Right renal pelvis (tissue), 4 donors: ENCODE measurements around the gene RNF44. TPM values are rescaled to one million over a fixed set of nuclear protein-coding genes. Genes with fewer than 3 reads are reported as not detected.

Experiments
- DNase-seq, 4 donors: peaks; one replicate each; pipeline ENCODE4 v3.0.0-alpha.2; 2013; ENCODE audit warnings: low read depth in 4 of 4, low spot score in 3 of 4, missing footprints in 1 of 4
- polyA plus RNA-seq, 4 donors: library from polyadenylated mRNA; unstranded; fragments of 120-200 nt; gene quantifications; one replicate each; pipeline ENCODE4 v1.2.1, GENCODE V29; 2013; ENCODE audit not compliant: insufficient read length in 4 of 4

RNF44 gene
- polyA plus RNA-seq, 4 donors: 45.5 to 63.2 (median 51.8) TPM

- DNase-seq: peak; percentile 96 to 98 (median 98)
Observed at GRCh38 chr5:176537554-176538229, 490 bp upstream of the RNF44 start.

- no peak for DNase-seq
Observed at GRCh38 chr5:176536132-176536901, 885 bp downstream of the RNF44 start.

DNA sequence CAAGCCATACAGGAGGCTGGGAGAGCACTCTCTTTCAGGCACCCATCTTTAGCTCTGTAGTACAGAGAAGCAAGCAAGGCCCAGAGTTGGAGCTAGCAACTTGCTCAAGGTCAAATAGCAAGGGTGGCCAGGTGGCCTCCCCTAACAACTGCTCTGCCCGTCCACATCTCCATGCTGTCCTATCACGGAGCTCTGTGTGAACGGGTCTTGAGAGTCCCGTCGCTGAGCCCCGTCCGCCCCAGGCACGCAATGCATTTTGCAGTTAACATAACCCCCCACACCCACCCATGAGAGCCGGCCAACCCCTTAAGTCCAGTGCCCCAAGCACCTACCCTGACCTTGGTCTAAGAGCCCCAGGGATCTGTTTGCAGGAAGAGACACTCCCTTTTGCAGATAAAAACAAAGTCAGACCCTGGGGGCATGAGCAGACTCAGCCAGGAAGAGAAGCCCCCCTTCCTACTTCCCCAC lies 1.5 kb downstream of the RNF44 start:
- no peak for DNase-seq

DNA sequence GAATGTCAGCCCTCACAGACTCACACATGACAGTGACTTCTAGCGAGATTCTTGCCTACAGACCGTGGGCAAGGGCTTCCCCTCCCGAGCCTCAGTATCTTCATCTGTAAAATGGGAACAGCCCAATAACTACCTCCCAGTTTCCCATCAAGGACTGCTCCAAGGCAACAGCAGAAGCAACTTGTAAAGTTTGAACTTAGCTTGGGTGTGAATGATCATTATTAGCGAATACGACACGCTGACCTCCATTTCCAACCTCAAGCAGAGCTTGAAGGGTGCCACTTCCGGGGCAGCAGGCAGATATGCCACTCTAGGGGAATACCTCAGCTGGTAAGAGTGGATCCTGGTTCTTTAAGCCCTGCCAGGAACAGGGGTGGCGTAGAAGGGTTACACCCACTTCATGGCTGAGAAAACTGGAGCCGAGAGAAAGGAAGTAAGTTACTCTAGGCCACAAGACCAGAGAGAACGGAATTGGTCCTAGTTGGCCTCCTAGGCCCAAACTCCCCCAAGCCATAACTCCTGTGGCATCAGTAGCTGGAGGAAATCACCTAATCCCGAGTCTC lies 2.0 kb downstream of the RNF44 start:
- no peak for DNase-seq

DNA sequence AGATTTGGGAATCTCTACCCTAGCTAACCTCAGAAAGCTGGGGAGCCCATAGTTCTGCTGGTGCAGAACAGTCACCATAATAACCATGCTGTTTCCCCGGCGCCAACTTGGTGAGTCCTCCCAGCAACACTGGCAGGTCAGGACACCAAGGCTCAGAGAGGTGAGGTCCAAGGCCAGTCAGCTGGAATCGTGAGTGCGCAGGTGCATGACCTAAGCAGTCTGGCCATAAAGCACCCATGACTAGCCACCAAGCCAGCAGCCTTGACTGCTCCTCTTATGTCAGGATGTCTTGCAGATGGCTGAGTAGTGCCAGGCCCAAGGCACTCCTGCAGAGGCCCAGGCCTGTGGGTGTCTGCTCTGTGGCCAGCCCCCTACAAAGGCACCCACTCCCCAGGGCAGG lies 2.6 kb downstream of the RNF44 start:
- no peak for DNase-seq

DNA sequence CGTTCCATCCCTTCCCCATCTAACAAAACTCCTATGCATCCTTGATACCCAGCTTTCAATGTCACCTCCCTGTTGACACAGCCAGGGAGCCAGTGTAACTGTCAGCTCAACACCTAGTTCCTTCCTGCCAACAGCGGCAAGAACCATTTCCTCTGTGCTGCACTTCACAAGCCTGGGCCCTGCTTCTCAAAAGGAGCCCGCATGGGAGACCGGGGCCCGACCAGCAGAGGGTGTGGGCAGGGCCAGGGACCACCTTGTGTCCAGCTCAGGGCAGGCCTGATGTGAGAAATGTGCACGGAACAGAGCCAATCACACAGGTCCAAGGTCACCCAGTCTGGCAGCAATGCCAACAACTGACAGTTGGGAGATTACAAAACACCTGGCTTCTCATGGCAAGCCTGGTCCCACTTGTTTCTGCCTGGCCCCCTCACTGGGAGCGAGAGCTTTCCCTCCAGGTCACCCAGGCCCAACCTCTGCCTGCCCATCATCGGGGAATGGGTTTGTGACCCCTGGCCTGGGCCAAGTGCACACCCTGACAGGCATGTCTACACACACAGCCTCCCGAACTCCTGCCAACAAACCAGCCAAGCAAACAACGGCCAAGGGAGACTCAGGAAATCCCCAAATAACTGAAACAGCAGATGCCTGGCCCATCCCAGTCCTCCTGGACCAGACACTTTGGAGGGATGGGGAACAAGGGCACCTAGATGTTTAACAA lies 3.1 kb downstream of the RNF44 start:
- no peak for DNase-seq

DNA sequence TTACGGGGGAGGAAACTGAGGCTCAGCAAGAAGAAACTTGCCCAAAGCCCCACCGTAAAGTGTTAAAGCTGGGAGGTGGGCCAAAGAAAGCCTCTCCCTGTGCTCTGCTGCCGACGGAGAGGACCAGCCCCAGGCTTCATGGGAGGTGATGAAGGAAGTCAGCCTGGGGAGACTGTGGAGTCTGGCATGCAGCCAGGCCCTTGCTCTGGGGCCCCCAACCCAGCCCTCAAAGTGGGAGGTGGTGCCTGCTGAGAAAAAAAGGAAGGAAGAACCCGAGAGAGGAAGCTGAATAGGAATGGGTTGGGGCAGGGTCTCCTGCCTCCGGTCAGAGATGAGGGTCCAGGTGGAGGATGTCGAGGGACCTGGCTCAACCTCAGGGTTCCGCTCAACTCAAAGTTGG lies 3.8 kb downstream of the RNF44 start:
- DNase-seq: no peak

- DNase-seq: no peak
Observed at GRCh38 chr5:176532795-176533194, 4.4 kb downstream of the RNF44 start.

DNA sequence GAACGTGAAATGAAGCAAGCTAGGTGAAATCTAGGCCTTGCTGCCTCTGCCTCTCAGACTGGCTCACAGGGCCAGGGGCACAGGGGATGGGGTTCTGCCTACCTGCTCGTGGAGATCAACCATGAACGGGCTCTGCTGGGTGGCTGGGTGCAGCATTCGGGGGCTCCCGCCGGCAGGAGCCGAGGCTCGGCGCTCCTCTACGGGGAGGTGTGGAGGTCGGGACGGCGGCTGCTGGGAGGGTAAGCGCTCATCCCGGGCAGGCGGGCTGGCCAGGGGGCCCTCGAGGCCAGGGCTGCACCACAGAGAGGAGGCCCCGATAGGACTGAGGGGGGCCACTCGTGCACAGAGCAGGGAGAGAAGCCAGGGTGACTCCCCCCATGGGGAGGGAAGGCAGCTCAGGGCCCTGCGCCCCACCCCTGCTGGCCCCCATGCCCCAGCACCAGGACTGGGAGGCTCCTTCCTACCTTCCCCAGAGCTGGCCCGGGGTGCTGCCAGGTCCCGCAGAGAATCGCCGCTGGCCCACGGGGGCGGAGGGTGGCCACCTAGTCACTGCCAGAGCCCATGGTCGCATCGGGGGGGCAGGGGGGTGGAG lies 5.2 kb downstream of the RNF44 start:
- DNase-seq: no peak

GRCh38 chr5:176530983-176531901 lies 6.0 kb downstream of the RNF44 start:
- no peak for DNase-seq

GRCh38 chr5:176530393-176530982 lies 6.7 kb downstream of the RNF44 start:
- no peak for DNase-seq

- DNase-seq: no peak
Observed at GRCh38 chr5:176529741-176530141, 7.5 kb downstream of the RNF44 start.

- no peak for DNase-seq
Observed at GRCh38 chr5:176529116-176529740, 8.0 kb downstream of the RNF44 start.

GRCh38 chr5:176528761-176529115 lies 8.5 kb downstream of the RNF44 start:
- no peak for DNase-seq

- no peak for DNase-seq
Observed at GRCh38 chr5:176528301-176528700, 8.9 kb downstream of the RNF44 start.

DNA sequence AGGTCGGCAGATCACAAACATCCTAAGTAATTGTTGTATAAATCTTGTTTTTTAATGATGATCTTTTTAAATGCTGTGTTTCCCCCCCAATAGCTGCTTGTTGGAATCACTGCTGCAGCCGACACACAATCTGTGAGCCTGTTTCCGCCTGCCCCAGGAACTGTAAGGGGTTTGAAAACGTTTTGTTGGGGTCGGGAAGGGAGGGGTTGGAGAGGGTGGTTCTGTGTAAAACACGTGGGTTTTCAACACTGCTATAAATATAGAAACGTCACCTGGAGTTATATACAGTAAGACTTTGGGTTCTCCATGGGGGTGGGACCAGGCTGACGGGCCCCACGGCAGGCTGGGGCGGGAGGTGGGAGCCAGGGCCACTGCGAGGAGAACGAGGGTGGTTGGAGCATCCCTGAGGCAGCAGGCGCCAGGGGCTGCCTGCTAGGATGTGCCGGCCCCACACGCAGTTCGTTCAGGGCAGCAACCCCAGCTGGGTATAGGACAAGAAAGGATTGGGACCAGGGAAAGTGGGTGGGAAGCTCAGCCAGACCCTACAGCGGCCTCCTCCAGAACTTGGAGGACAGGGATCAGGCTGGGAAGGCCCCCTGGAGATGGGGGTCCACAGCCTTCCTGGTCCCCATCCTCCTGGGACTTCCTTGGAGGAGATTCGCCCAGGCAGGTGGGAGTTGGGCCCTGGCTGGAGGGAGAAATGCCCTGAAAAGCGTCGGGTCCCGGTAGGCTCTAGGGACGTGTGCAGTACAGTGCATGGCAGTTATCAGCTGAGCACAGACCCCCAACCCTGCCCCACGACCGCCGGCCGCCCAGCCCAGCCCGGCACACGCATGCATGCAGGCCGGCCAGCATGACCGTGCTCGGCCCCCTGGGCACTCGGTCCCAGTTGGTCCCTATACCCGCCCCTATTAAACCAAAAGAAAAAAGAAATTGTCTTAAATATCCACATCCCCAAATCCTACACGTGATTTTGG lies 9.7 kb downstream of the RNF44 start:
- no peak for DNase-seq

DNA sequence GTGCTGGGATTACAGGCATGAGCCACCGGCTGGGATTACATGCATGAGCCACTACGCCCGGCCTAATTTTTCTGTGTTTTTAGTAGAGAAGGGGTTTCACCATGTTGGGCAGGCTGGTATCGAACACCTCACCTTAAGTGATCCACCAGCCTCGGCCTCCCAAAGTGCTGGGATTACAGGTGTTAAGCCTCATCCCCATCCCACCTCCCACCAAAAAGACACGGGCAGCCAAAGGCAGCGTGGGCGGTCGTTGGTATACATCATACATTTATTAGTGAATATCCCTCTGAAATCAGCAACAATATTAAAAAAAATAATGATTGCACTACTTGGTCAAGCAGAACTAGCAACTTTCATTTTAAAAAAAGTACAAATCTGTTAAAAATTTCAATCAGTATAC lies 10.7 kb downstream of the RNF44 start:
- DNase-seq: no peak

- DNase-seq: no peak
Observed at GRCh38 chr5:176525677-176526076, 11.5 kb downstream of the RNF44 start.
